ENCODE measurements around the gene MEGF11.

The MEGF11 gene

DNA sequence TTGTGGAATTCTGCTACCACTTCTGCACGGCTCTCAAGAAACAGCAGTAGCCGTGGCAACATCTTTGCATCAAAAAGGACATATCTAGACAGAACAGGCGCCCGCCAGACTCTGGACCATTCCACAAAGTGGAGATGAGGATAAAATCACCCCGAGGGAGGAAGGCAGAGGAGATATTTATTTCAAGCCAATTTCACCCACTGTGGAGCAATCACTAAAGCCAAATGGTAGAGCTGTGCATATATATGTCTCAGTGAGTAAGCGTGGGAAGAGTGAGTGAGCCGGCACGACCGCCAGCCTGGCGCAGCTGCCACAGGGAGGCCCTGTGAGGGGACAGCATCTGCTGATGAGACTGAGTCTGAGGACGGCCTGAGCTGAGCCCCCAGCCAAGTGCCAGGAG is 111.3 kb downstream of the MEGF11 start:
- no peak for DNase-seq (ENCODE audit: low read depth)

DNA sequence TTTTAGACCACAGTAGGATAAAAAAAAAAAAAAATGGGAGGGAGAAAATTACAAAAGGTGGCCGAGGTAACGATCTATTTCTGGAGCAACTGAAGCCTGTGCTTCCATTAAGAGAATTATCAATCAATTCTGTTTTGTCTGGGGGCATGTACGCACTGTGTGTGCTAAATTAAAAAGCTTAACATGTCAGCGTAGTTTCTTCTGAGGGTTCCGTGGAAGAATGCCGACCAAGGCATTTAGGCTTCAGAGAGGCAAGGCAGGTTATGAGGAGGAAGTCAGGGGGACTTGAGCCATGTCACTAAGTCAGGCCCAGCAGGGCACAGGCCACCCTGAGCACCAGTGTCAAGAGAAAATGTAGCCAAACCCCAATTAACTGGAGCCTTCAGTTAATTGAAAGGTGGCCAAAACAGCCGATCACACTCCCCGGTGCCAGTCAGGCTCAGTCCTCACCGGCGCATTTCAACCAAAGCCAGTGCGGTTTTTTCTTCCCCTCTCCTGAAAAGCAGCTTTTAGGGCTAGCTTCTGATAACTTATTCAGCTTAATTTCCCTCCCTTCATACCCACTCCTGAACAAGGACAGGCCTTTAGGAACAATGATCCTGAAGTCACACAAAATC is 113.9 kb downstream of the MEGF11 start:
- no peak for DNase-seq (ENCODE audit: low read depth)

DNA sequence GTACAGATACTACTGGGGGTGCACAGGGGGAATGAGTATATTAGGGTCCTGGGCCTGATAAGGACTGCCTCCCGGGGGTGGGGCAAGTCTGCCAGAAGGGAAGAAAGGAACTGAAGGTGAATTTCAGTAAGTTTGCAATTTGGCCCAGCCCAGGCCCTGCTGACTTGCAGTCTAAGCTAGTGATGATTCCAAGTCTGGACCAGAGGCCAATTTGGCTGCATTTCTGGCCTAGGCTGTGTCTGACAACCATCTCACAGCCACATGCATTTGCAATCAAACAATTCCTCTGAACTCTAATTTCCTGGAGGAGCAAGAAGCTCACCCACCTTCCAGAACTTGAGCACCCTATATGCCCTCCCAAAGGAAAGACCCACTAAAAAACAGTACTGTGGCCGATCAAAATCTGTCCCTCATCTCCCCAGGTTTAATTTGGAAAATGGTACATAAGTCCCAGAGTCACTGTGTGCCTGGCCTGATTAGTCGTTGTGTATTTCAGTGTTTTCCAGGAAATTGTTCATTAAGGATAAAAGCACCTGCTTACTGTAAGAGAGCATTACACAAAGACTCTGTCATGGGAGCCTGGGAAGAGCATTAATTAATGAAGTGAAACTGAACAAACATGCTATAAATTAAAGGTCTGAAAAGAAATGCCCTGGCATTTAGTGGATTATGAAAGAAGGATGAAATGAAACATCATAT is 114.5 kb downstream of the MEGF11 start:
- DNase-seq (ENCODE audit: low read depth): no peak

DNA sequence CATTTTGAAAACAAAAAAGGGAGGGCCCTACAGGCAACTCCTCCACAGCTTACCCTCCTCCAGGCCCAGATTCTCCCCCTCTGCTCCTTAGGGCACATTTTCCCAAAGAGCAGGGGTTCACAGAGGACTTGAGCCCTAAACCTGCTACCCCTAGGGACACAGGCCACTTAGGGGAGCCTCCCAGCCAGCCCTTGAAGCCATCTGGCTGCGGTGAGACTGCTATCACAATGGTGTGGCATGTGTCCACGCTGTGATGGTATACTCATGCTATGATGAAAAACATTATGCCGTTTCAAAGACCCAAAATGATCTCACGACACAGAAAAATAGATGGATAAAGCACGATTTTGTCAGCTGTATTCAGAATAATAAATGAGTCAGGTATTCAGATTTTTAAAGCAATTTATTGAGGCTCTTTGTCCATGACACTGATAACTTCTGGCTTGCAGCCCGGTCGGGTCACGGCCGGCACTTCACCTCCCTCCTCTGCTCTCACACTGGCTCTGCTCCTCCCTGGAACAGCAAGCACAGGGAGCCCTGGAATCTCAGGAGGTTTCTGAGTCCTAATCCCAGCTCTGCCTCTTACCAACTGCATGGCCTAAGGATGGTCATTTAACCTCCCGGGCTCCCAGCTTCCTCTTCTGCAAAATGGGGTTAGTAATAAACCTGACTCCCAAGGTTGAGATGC is 115.3 kb downstream of the MEGF11 start:
- no peak for DNase-seq (ENCODE audit: low read depth)

DNA sequence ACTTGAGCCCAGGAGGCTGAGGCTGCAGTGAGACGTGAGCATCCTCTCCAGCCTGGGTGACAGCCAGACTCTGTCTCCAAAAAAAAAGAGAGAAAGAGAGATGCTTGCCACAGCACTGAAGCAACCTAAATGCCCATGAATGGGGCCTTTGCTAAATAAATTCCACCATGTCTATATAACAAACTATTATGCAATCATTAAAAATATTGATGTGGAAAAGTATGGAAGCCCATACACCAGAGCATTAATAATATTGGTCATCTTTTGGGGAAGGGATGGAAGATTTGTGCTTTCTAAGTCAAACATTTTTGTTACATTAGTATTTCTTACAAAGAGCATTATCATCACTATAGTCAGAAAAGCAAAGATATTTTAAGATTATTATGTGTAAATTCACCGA is 116.6 kb downstream of the MEGF11 start:
- no peak for DNase-seq (ENCODE audit: low read depth)

DNA sequence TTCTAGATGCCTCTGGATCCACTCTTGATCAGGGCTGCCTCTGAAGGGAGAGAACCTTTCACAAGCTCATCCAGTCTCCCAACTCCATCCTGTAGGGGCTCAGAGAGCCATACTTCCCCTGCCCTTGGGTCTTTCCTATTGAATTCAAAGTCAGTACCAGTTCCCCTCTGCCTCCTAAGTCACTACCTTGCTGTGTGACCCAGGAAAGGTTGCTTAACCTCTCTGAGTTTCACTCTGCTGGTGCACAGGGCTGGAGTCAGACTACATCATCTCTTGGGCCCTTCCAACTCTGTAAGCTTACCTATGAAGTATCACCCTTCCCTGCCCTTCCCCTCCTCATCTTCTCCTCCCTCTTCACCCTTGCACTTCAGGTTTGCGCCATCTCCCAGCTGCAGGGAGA is 117.9 kb downstream of the MEGF11 start:
- DNase-seq (ENCODE audit: low read depth): no peak

DNA sequence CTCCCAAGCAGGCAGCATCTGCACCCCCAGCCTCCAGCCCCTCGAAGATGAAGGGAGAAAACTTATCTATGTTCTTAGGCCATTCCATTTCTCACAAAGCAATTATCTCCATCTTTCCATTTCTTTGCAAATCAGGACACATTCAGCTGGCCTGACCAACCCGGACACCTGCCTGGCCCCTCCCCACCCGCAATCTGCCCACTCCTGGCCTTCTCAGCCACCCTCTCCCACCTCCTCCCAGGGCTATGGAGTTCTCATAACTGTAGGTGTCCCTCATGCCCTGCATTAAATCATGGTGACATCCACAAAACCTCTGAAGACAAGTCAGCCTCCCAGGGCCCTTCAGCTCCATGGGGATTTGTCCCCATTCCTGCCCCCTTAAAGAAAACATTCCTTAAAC is 119.3 kb downstream of the MEGF11 start:
- no peak for DNase-seq (ENCODE audit: low read depth)

DNA sequence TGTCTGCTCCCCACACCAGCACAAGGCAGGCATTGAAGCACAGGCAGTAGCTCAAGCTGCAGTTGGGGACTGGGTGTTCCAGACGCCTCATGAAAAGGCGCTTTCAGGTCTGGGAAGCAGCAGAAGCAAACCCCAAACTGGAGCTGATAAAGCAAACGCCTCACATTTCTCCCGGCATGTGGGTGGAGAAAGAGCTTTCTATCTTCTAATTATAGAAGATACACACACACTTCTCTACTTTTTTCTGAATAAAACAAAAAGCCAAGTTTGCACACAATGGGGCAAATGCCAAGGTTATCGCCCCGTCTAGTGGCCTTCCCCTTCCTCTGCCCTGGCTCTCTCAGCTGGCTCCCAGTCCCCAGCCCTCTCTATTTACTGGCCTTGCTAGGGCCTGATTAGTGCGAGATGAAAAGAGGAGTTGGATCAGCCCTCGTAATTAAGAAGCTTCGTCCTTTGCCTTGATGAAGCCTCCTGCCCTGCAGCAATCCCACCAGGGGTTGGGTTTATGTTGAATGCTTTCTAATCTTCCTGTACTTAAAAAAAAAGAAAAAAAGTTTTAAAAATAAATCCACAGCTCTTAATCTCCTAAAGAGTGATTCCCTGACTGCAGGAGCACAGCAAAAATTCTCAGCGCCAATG is 120.2 kb downstream of the MEGF11 start:
- DNase-seq (ENCODE audit: low read depth): no peak

DNA sequence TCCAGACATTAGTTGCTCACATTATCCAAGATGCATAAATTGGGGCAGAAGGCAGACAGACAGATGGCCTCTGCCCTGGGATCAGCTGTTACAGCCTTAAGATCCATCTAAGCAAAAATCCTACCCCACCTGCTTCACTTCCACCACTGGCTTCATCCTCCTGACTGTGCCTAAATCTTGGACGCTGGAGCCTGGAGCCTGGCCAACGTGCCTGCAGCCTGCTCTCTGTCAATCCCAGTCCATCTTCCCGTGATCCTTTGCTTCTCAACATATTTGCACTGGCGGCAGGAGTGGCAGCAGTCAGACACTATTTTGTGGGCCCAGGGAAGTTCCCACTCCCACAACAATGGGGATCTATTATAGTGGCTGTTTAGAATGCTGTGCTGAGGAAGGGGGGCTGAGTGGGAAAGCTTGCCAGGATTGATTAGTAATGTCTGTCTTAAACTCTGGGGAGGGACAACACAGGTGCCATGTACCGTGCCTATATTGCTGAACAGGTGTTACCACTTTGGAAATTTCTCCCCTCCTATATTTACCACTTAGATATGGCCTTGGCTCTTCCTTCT is 121.2 kb downstream of the MEGF11 start:
- DNase-seq (ENCODE audit: low read depth): no peak

DNA sequence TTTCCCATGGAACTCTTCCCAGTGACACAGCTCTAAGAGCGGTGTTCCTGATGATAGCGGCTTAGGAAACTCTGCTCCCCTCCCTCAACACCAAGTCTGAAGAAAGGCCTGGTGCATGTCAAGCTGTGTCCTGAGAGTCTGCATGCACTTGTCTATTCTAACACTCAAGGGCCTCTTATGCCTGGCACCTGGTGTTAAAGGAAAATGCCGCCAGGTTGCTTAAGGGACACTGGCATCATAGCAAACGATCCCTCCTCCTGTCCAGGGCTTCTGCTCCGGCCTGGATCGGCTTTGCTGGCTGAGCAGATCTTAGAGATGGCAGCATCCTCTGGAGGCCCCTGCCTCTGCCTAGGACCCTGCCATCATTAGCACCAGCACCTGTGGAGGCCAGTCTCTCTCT is 121.7 kb downstream of the MEGF11 start:
- no peak for DNase-seq (ENCODE audit: low read depth)

DNA sequence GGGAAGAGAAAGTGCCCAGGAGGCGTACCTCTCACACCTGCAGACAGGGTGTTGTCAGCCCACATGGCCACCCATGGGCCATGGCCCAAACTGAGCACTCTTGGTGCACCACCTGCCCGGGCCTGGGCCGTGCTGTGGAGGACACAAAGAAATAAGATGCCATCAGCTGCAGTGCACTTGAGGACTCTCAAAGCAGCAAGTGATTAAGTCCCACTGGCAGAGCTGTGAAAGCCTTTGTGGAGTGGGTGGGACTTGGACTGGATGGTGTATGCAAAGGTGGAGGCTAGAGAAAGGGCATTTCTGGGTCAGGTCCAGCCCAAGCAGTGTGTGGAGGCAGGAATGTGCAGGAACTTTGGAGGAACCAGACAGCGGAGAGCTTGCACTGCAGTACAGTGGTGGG is 122.3 kb downstream of the MEGF11 start:
- DNase-seq (ENCODE audit: low read depth): no peak

DNA sequence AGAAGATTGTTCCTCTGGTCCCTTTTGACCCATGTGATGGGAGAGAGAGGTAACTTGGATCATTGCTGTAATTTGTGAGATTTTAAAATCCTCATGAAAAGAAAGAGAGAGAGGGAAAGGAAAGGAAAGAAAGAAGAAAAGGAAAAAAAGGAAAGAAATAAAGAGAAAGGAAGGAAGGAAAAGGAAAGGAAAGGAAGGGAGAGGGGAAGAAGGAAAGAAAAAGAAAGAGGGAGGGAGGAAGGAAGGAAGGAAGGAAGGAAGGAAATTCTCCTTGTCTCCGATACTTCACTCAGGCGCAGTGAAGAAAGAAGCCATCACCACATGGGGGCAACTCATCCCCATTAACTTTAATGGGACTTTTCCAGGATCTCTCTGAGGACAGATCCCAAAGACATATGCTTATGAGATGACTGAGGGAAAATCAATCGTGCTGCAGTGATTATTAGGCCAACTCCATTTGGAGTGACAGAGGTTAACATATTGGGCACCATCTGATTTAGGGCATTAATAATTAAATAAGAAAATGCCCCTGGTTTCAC is 123.0 kb downstream of the MEGF11 start:
- no peak for DNase-seq (ENCODE audit: low read depth)

DNA sequence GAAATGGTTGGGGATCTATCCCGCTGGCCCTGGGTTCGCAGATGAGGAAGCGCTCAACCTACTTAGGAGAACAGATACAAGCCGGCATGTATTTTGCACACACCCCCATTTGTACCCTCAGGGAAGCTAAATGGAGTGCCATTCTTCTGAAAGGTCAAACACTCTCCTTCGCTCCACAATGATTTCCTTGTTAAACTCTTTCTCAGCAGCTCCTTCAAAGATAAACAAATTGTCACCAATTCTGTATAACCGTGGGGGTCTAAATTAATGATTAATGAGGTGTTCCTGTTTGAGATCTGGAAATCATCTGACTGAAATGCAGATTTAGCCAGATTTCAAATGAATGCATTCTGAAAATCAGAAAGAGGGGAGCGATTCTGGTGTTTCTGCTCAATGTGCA is 124.0 kb downstream of the MEGF11 start:
- no peak for DNase-seq (ENCODE audit: low read depth)

DNA sequence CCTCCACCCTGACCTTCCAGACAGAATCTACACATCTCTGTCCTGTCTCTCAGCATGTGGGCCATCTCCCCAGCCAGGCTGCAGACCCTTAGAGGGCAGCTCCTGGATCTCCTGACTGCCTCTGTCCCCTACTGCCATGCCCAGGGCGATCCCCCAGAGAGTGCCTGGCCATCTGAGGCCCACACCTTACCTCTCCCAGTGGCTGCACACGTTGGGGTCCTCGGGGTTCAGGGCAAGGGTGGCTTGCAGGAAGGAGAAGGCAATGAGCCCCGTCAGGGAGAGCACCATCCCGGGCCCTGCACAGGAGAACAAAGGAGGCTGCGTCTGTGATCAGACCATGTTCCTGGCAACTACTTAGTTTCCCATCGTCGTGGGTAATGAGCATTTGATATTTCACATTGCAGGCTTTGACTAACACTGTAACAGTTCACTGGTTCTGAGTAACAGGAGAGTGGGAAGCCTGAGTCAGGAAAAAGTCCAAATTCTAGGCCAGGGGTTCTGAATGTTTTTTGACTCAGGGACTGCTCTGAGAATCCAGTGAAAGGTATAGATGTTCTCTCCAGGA is 125.4 kb downstream of the MEGF11 start:
- no peak for DNase-seq (ENCODE audit: low read depth)

DNA sequence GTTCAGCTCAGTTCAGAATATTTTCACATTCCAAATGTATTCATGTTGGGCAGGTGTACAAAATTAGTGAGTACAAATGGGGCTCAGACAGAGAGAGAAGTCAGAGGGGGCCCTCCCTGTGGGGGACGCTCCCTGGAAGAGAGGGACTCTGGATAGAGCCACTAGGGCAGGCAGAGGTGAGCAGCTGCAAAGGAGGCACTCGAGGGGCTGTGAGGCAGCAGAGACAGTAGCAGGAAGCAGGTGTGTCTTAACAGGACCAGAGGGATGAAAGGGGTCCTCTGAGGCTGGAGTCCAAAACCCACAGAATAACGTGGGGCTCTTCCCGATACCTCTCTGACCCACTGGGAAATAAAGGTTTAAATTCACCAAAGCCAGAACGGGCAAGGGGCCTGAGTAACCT is 127.1 kb downstream of the MEGF11 start:
- no peak for DNase-seq (ENCODE audit: low read depth)

DNA sequence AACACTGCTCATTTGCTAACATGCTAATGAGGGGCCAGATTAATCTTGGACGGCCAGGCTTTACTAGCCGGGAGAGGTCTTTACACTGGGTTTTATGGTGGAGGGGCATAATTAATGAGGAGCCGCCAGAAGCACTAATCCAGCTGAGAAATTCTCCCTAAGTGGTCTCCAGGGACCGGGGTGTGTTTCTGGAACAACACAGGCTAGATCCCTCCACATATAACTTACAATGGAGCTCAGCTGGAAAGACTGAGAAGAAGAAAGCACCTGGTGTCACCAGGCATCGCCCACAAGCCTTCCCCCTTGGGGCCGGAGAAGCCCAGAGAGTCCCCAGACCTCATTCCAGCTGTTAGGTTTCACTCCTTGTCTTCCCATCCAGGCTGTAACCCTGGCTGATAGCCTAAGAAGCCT is 127.5 kb downstream of the MEGF11 start:
- no peak for DNase-seq (ENCODE audit: low read depth)

DNA sequence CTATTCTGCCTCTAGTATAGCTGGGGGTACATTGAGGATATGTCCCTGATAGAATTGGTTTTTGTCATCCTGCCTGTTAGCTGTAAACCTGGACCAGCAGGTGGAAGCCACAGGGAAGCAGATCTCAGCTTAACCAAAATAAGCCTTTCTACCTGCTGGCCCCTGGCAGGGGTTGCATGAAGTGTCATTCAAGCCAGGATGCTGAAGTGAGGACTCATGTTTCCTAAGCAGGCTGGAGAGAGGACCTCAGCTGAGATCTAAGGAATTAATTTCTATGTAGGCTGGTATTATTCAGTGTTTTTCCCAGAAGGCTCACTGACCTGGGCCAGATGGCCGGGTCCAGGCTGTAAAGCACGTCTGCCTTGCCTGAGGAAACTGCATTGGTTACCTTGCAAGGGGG is 128.9 kb downstream of the MEGF11 start:
- no peak for DNase-seq (ENCODE audit: low read depth)

DNA sequence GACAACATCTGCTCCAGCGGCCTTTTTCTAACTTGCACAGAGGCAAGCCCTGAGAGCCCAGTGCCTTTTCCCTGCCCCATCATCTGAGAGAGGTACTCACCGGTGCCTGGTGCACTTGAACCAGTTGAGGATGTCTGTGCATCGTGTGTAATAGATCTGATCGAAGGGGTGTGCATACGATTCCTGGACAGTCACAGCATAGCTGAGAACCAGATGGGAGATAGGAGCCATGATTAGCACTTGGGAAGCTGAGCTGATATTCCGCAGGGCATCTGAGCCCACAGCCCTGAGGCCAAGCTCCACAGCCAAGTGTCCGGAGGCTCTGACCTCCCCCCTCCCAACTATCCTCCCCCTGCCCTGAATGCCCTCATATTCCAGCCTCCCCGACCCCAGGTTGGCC is 129.8 kb downstream of the MEGF11 start:
- no peak for DNase-seq (ENCODE audit: low read depth)

DNA sequence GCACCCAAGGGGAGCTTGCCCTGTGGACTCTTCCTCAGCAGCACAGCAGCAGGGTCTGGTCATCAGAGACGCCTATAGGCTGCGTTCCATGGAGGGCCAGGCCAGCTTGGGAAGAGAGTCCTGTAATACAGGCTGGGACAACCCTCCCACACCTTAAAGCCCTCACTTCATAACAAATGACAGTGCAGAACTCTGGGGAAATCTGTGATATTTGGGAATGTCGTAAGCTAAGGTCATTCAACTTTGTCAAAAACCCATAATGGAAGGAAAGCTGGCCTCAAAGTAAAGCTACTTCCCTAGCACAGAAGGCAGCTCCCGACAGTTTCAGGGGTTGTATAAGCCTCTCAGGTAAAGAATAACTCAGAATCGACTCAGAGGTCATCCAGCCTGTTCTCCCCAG is 133.1 kb downstream of the MEGF11 start:
- no peak for DNase-seq (ENCODE audit: low read depth)

DNA sequence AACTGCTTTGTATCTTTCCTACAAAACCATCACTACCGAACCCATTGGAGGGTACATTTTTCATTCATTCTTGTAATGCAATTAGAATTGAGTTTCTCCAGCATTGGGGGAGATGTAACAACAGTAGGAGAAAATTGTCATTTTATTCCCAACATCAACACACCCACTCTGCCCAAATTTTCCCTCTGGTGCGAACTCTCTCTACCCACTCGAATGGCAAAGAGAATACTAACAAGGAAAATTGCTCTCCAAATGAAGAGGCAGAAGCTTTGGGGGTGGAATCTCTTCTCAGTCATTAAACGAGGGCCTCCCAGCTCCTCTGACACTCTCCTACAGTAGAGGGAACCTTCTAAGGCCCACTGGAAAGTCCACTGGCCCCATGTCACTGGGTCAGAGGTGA is 135.7 kb downstream of the MEGF11 start:
- no peak for DNase-seq (ENCODE audit: low read depth)

DNA sequence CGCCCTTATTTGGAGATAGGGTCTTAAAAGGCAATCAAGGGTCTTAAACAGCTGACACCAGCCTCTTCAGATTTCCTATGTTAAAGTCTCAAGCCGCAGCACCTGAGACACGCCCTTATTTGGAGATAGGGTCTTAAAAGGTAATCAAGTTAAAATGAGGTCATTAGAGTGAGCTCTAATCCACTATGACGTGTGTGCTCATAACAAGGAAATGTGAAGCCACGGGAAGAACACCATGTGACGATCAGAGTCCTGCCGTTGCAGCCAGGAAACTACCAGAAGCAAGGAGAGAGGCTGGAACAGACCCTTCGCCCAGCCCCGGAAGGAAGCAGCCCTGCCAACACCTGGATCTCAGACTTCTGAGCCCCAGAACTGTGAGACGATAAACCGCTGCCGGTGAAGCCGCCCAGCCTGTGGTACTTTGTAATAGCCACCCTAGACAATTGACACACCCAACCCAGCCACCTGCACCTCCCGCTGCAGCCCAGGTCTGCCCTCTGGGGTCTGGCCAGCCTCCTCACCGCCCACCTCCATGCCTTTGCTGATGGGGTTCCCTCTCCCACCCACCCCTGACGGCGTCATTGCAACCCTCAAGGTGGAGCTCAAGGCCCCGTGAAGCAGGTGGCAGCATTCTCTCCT is 137.9 kb downstream of the MEGF11 start:
- no peak for DNase-seq (ENCODE audit: low read depth)
